OCI-M2 (cell line): Measurements from ENCODE around the gene AATK.
"Not testable (repeated sequence)": the region's sequence is repeated elsewhere in the genome, so short reads cannot be mapped to it uniquely, and the experiment has no call there.

Experiments
- DNase-seq: peaks from one replicate; lab custom pipeline; 2025; ENCODE audit not compliant: unreplicated experiment; lab: John Stamatoyannopoulos, UW

Gene AATK

GRCh38 chr17:81080019-81080418, 86.0 kb downstream of the AATK start:
- no peak for DNase-seq

DNA sequence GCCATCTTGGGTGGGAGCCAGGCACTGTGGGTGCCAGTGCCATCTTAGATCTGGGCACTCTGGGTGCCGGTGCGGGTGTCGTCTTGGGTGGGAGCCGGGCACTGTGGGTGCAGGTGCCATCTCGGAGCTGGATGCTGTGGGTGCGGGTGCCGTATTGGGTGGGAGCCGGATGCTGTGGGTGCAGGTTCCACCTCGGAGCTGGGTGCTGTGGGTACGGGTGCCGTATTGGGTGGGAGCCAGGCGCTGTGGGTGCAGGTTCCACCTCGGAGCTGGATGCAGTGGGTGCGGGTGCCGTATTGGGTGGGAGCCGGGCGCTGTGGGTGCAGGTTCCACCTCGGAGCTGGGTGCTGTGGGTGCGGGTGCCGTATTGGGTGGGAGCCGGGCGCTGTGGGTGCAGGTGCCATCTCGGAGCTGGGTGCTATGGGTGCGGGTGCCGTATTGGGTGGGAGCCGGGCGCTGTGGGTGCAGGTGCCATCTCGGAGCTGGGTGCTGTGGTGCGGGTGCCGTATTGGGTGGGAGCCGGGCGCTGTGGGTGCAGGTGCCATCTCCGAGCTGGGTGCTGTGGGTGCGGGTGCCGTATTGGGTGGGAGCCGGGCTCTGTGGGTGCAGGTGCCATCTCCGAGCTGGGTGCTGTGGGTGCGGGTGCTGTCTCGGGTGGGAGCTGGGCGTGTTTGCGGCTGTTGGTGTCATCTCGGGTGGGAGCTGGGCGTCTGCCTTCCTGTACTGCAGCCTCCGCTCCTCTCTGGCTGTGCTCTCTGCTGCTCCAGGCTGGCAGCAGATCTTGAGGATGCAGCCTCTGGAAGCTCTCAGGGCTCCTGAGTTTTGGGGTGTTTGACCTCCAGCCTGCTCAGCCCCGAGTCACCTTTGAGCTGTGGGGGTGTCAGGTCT, 87.8 kb downstream of the AATK start:
- not testable (repeated sequence) for DNase-seq

- DNase-seq: no peak
These were observed 89.8 kb downstream of the AATK start for GRCh38 chr17:81076141-81076679.

- DNase-seq: no peak
These were observed 90.7 kb downstream of the AATK start for GRCh38 chr17:81075307-81075706.

DNA sequence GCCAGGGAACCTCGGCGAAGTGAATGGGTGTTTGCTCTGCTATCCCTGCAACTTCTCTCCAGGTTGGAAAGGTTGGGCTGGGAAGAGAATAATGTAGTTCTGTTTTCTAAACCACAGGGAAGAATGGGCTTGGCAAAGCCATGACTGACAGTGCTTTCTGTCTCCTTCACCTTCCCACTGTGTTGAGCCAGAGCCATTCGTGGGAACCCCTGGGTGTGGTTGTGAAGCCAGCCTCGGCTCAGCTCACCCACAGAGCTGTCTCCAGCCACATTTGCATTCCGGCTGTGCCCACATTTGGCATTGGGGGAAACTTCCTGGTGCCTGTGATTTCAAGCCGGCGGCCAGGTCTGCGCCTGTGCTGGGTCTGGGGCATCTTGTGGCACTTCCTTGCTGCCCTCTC, 91.1 kb downstream of the AATK start:
- no peak for DNase-seq

DNA sequence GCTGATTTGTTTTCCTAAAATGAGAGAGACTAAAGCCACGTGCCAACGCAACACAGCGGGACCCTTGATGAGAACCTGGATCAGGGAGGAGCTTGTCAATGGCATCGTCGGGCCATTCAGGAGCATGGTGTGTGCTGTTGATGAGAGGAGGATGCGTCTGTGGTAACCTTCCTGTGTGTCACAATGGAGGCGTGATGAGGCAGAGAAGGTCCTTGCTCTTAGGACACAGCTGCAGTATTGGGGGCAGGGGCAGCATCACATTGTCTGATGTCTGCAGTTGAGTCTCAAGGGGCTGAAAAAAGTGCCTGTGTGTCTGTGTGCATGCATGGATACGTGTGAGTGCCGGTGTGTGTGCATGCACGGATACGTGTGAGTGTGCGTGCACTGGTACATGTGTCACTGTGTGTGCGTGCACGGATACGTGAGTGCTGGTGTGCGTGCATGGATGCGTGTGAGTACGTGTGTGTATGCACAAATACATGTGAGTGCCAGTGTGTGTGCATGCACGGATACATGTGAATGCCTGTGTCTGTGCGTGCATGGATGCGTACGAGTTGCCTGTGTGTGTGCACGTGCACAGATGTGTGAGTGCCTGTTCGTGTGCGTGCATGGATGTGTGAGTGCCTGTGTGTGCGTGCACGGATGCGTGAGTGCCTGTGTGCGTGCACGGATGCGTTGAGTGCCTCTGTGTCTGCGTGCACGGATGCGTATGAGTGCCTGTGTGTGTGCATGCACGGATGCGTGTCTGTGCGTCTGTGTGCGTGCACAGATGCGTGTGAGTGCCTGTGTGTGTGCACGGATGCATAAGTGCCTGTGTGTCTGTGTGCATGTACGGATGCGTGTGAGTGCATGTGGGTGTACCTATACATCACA, 91.8 kb downstream of the AATK start:
- DNase-seq: no peak

DNA sequence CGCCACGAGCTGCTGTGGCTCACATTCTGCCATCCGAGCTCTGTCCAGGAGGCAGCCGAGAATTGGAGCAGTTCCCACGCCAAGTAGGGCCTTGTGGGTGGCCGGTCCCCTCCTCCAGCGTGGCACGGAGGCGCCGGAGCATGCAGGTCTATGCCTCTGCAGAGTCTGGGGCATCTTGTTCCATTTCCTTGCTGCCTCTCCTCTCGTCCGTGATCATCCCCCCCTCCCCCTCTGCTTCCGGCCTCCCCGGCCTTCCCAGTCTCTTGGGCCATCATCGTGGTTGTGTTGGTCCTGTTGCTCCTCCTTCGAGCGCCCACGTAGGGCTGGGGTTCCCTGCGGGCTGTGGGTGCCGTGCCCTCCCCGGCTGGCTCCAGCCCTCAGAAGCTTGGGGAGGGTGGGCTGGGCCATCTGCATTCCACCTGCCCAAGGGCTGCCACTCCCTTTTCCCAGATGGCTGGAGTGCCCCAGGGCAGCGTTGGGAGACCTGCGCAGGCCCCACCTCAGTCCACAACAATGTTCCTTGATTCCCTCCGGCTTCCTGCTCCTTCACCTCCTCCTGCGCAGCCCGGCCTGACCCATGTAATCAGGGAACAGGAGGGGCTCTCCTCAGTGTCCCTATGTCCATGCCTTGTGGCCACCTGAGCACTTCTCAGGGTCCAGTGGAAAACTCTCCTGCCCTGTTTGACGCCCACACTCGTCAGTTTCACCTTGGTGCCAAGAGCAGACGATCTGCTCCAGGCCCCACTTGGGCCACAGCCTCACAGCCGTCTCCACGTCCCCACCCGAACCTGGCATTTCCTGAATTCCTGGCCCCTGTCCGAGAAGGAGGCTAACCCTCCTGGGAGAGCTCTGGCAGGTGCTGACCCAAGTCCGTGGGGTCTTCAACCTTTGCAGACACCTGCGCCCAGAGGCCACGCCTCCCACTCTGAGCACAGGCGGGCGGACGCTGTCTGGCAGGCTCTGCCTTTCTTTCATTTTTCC, 94.0 kb downstream of the AATK start:
- no peak for DNase-seq

- no peak for DNase-seq
These were observed 95.3 kb downstream of the AATK start for GRCh38 chr17:81070541-81071246.

DNA sequence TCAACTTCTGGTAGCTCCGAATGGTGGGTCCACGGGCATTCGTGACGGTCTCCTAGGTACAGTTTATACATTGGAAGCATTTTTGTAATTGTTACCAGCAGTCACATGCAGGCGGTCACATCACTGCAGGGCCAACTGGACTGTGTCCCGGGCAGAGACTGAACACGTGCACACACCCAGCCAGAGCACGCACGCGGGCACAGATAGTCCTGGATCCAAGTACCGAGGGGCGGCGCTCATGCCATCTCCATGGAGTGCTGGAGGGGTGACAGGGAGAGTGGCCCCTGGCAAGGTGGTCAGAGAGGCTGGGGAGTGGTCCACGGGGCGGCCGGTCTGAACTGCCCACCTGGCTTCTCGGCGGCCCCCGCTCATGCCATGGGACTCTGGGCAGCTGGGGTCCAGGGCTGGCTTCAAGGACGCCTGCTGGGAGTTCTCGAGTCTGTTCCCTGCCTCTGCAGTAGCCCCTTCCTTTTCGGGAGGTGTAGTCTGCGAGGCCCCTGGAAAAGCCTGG, 96.8 kb downstream of the AATK start:
- DNase-seq: no peak

GRCh38 chr17:81068411-81069134, 97.4 kb downstream of the AATK start:
- DNase-seq: no peak

GRCh38 chr17:81067391-81067811, 98.6 kb downstream of the AATK start:
- no peak for DNase-seq
